Upper lobe of right lung (tissue), 1 donor: Measurements from ENCODE around the gene CDK7. TPM values are rescaled to one million over a fixed set of nuclear protein-coding genes. Genes with fewer than 3 reads are reported as not detected.

Source experiments
- ATAC-seq: fragments of 200-7000 bp; cut with Tn5 transposase; one replicate; pipeline ENCODE4 v1.9.1; 2020; ENCODE audit warnings: mild to moderate bottlenecking, moderate library complexity
- DNase-seq: peaks from one replicate; pipeline ENCODE4 v3.0.0-alpha.2; 2020
- H3K27ac ChIP-seq: fragments of 200-600 bp; one replicate; pipeline ENCODE4 v1.8.0; 2022
- H3K27me3 ChIP-seq: fragments of 200-600 bp; one replicate; pipeline ENCODE4 v1.8.0; 2022; ENCODE audit warnings: mild to moderate bottlenecking
- H3K36me3 ChIP-seq: fragments of 200-600 bp; one replicate; pipeline ENCODE4 v1.8.0; 2022
- H3K4me1 ChIP-seq: fragments of 200-600 bp; one replicate; pipeline ENCODE4 v1.8.0; 2022
- H3K4me3 ChIP-seq: fragments of 200-600 bp; one replicate; pipeline ENCODE4 v1.8.0; 2022; ENCODE audit warnings: mild to moderate bottlenecking
- H3K9me3 ChIP-seq: fragments of 200-600 bp; one replicate; pipeline ENCODE4 v1.8.0; 2022
- CTCF ChIP-seq: fragments of 200-600 bp; IDR thresholded peaks from one replicate; pipeline ENCODE4 v1.8.0; 2022; ENCODE audit warnings: antibody characterized with exemption
- intact Hi-C: fragments of 100-400 bp; cut with DNase I; formaldehyde crosslinking; loops from one replicate; pipeline ENCODE4 v1.11.0; 2022
- total RNA-seq: library from RNA; stranded (reverse); fragmentation: NEBNext Ultra II Directional; extraction: Animal tissue kit (Norgen Biotek cat#: 25700); gene quantifications from one replicate; pipeline ENCODE4 v1.2.1, GENCODE V29; 2021
- donor health status: DM: no; HTN: yes; CAD: no; lungs with severe emphysema.

Gene CDK7
- total RNA-seq, 1 donor from 2014 or later = 21.9 TPM

GRCh38 chr5:69238760-69239251, 4.1 kb downstream of the CDK7 start:
- intact Hi-C loops = no loop called here
- Histone ChIP-seq H3K27ac (no peak overlapping the region), H3K4me3 (no peak overlapping the region), H3K36me3 (peaks cover 10% of the 10 kb centered on the region), H3K9me3 (no peaks in the 10 kb centered on the region), H3K4me1 (peaks cover 9% of the 10 kb centered on the region), H3K27me3 (no peaks in the 10 kb centered on the region)
- no peak for ATAC-seq
- TF ChIP-seq CTCF = no peak
- no peak for DNase-seq

GRCh38 chr5:69242215-69242927, 7.7 kb downstream of the CDK7 start:
- Histone ChIP-seq H3K27ac (no peak overlapping the region), H3K9me3 (peaks cover 3% of the 10 kb centered on the region), H3K4me3 (no peak overlapping the region), H3K27me3 (no peaks in the 10 kb centered on the region), H3K4me1 (no peaks in the 10 kb centered on the region), H3K36me3 (peaks cover 10% of the 10 kb centered on the region)
- intact Hi-C loops = no loop called here
- ATAC-seq (no peak), DNase-seq (no peak)
- TF ChIP-seq CTCF = no peak

- H3K36me3 ChIP-seq = no peaks in the 10 kb centered on the region
- intact Hi-C loops = no loop called here
These were observed 10.3 kb downstream of the CDK7 start for GRCh38 chr5:69245031-69245430.

GRCh38 chr5:69248019-69248418, 13.3 kb downstream of the CDK7 start:
- no peak overlapping the region for H3K27ac ChIP-seq
- intact Hi-C loops = no loop called here
- DNase-seq (no peak), ATAC-seq (no peak)
- no peaks in the 10 kb centered on the region for H3K27me3 ChIP-seq
- no peak overlapping the region for H3K4me3 ChIP-seq
- no peaks in the 10 kb centered on the region for H3K4me1 ChIP-seq
- no peak for TF ChIP-seq CTCF
- peaks cover 12% of the 10 kb centered on the region for H3K9me3 ChIP-seq
- H3K36me3 ChIP-seq = no peaks in the 10 kb centered on the region

More at GRCh38 chr5:69245031-69245430, 10.3 kb downstream of the CDK7 start:
- no peak for TF ChIP-seq CTCF
- no peak for ATAC-seq
- Histone ChIP-seq H3K9me3 (peaks cover 12% of the 10 kb centered on the region), H3K27me3 (no peaks in the 10 kb centered on the region), H3K4me3 (no peak overlapping the region), H3K4me1 (no peaks in the 10 kb centered on the region), H3K27ac (no peak overlapping the region)
- no peak for DNase-seq

- Histone ChIP-seq H3K27me3 (no peaks in the 10 kb centered on the region), H3K4me3 (no peak overlapping the region), H3K36me3 (peaks cover 6% of the 10 kb centered on the region), H3K27ac (no peak overlapping the region), H3K4me1 (no peaks in the 10 kb centered on the region), H3K9me3 (peaks cover 12% of the 10 kb centered on the region)
- no peak for ATAC-seq
- no peak for TF ChIP-seq CTCF
- intact Hi-C loops = no loop called here
- DNase-seq = no peak
These were observed 15.9 kb downstream of the CDK7 start for GRCh38 chr5:69250593-69250992.
